IPS-20b (cell line): ENCODE results near the gene TXNDC16.

Source experiments
- H3K27ac ChIP-seq: one replicate; pipeline ENCODE4 v1.5.1; 2013; ENCODE audit warnings: low read length
- H3K27me3 ChIP-seq: 2 replicates; pipeline ENCODE4 v1.6.1; 2013; ENCODE audit warnings: mild to moderate bottlenecking, low read length, inconsistent platforms; ENCODE audit not compliant: insufficient read depth
- H3K36me3 ChIP-seq: 2 replicates; pipeline ENCODE4 v1.6.1; 2013; ENCODE audit warnings: low read depth, mild to moderate bottlenecking, inconsistent platforms, low read length, moderate library complexity; ENCODE audit not compliant: insufficient read depth
- H3K4me1 ChIP-seq: 2 replicates; pipeline ENCODE4 v1.6.1; 2013; ENCODE audit warnings: mild to moderate bottlenecking, control low read depth, inconsistent platforms, low read length, moderate library complexity; ENCODE audit not compliant: insufficient read depth
- H3K4me3 ChIP-seq: 2 replicates; pipeline ENCODE4 v1.5.1; 2013; ENCODE audit warnings: mild to moderate bottlenecking, low read length, inconsistent platforms
- H3K9ac ChIP-seq: 2 replicates; pipeline ENCODE4 v1.6.1; 2013; ENCODE audit warnings: low read depth, mild to moderate bottlenecking, inconsistent platforms, low read length, moderate library complexity
- H3K9me3 ChIP-seq: 2 replicates; pipeline ENCODE4 v1.6.1; 2013; ENCODE audit warnings: mild to moderate bottlenecking, low read depth, low read length, inconsistent platforms; ENCODE audit not compliant: insufficient read depth

The TXNDC16 gene

GRCh38 chr14:52536269-52536668 is 16.0 kb downstream of the TXNDC16 start:
- Histone ChIP-seq H3K36me3 (peaks cover 42% of the 10 kb centered on the region; the same call in 1 of the 2 replicates), H3K27me3 (no peaks in the 10 kb centered on the region), H3K4me1 (peaks cover 16% of the 10 kb centered on the region), H3K27ac (no peak overlapping the region), H3K9ac (no peak overlapping the region), H3K9me3 (no peaks in the 10 kb centered on the region), H3K4me3 (no peak overlapping the region)

- Histone ChIP-seq H3K36me3 (peaks cover 28% of the 10 kb centered on the region; the same call in 1 of the 2 replicates), H3K9ac (no peak overlapping the region), H3K9me3 (no peaks in the 10 kb centered on the region), H3K27me3 (no peaks in the 10 kb centered on the region), H3K4me1 (no peaks in the 10 kb centered on the region), H3K4me3 (no peak overlapping the region), H3K27ac (no peak overlapping the region)
Measured at GRCh38 chr14:52531481-52531880, 20.8 kb downstream of the TXNDC16 start.

DNA sequence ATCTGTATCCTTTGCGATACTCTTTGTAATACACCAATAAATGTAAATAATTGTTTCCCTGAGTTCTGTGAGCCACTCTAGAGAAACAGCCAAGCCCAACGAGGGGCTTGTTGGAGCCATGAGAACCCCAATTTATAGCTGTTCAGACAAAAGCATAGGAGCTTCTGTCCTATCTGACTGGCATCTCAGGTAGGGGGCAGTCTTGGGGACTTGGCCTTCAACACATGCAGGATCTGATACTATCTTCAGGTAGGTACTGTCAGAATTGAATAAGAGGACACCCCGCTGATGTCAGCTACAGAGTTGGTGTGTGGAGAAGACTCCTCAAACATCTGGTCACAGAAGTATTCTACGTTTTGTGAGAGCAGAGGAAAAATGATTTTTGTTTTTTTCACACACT is 25.3 kb downstream of the TXNDC16 start:
- Histone ChIP-seq H3K4me3 (no peak overlapping the region), H3K9me3 (no peaks in the 10 kb centered on the region), H3K36me3 (0 out of 2 replicates have a peak, but pooled peaks cover 4% of the 10 kb centered on the region), H3K27me3 (no peaks in the 10 kb centered on the region), H3K4me1 (no peaks in the 10 kb centered on the region), H3K27ac (no peak overlapping the region), H3K9ac (no peak overlapping the region)

GRCh38 chr14:52522581-52523345 is 29.5 kb downstream of the TXNDC16 start:
- Histone ChIP-seq H3K4me3 (no peak overlapping the region), H3K27me3 (no peaks in the 10 kb centered on the region), H3K9me3 (no peaks in the 10 kb centered on the region), H3K27ac (no peak overlapping the region), H3K36me3 (0 out of 2 replicates have a peak, but pooled peaks cover 4% of the 10 kb centered on the region), H3K4me1 (no peaks in the 10 kb centered on the region), H3K9ac (no peak overlapping the region)

- H3K27me3 ChIP-seq, result no peaks in the 10 kb centered on the region
- no peaks in the 10 kb centered on the region for H3K9me3 ChIP-seq
- H3K9ac ChIP-seq, result no peak overlapping the region
- no peak overlapping the region for H3K4me3 ChIP-seq
- H3K36me3 ChIP-seq, result 0 out of 2 replicates have a peak, but pooled peaks cover 4% of the 10 kb centered on the region
- H3K4me1 ChIP-seq, result no peaks in the 10 kb centered on the region
- H3K27ac ChIP-seq, result no peak overlapping the region
Measured at GRCh38 chr14:52522033-52522432, 30.3 kb downstream of the TXNDC16 start.

- Histone ChIP-seq H3K9me3 (no peaks in the 10 kb centered on the region), H3K27me3 (no peaks in the 10 kb centered on the region), H3K36me3 (no peaks in the 10 kb centered on the region), H3K4me1 (no peaks in the 10 kb centered on the region; the same call in 1 of the 2 replicates), H3K9ac (no peak overlapping the region), H3K27ac (no peak overlapping the region), H3K4me3 (no peak overlapping the region)
Measured at GRCh38 chr14:52514046-52514811, 38.1 kb downstream of the TXNDC16 start.

DNA sequence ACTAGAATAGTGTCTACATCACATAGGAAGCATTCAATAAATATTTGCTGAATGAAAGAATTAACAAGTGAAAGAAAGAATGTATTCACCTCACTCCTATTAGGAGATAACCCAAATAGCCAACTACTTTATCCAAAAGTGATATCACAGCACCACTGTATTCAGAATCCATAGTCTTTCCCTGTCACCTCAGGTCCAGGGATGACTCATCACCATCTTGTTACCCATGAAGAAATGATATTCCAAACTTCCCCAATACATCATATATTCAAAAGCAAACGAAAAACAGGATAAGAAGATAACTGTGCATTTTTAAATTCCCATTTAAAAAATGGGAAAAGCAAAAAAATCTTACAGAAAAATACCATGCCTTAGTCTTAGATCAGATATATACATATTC is 39.1 kb downstream of the TXNDC16 start:
- H3K4me3 ChIP-seq, result no peak overlapping the region
- no peaks in the 10 kb centered on the region for H3K27me3 ChIP-seq
- H3K4me1 ChIP-seq, result no peaks in the 10 kb centered on the region; the same call in 1 of the 2 replicates
- no peak overlapping the region for H3K9ac ChIP-seq
- no peak overlapping the region for H3K27ac ChIP-seq
- H3K9me3 ChIP-seq, result no peaks in the 10 kb centered on the region
- no peaks in the 10 kb centered on the region for H3K36me3 ChIP-seq

GRCh38 chr14:52494444-52494843 is 57.9 kb downstream of the TXNDC16 start:
- Histone ChIP-seq H3K4me1 (no peaks in the 10 kb centered on the region), H3K36me3 (no peaks in the 10 kb centered on the region), H3K9ac (no peak overlapping the region), H3K4me3 (no peak overlapping the region), H3K27me3 (no peaks in the 10 kb centered on the region), H3K27ac (no peak overlapping the region), H3K9me3 (peaks cover 6% of the 10 kb centered on the region; the same call in 1 of the 2 replicates)

GRCh38 chr14:52485350-52485960 is 66.8 kb downstream of the TXNDC16 start:
- H3K9me3 ChIP-seq, result no peaks in the 10 kb centered on the region
- H3K9ac ChIP-seq, result no peak overlapping the region
- H3K4me1 ChIP-seq, result no peaks in the 10 kb centered on the region

DNA sequence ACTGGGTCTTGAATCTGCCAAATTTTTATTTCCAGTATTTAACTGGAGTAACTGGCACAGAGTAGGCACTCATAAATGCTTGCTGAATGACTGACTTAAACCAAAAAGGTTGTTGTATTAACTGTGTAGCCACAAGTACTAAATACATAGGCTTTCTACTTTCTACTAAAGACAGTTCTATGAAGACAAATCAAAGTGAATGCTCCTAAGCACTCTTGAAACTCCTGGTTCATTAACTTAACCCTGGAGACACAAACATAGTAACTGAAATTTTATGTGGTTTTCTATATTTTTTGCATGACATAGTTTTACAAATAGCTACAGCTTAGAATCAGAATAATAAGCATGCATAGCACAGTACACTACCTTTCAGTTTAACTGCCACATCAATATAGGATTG is 70.4 kb downstream of the TXNDC16 start:
- no peak overlapping the region for H3K4me3 ChIP-seq
- H3K36me3 ChIP-seq, result no peaks in the 10 kb centered on the region
- no peaks in the 10 kb centered on the region for H3K9me3 ChIP-seq
- no peaks in the 10 kb centered on the region for H3K4me1 ChIP-seq
- no peaks in the 10 kb centered on the region for H3K27me3 ChIP-seq
- no peak overlapping the region for H3K9ac ChIP-seq
- no peak overlapping the region for H3K27ac ChIP-seq

More at GRCh38 chr14:52485350-52485960, 66.8 kb downstream of the TXNDC16 start:
- H3K27me3 ChIP-seq, result no peaks in the 10 kb centered on the region
- no peaks in the 10 kb centered on the region for H3K36me3 ChIP-seq
- no peak overlapping the region for H3K27ac ChIP-seq
- H3K4me3 ChIP-seq, result no peak overlapping the region

- peaks cover 5% of the 10 kb centered on the region; the same call in 1 of the 2 replicates for H3K4me1 ChIP-seq
- H3K27me3 ChIP-seq, result no peaks in the 10 kb centered on the region
- no peak overlapping the region for H3K9ac ChIP-seq
- H3K36me3 ChIP-seq, result no peaks in the 10 kb centered on the region
- no peak overlapping the region for H3K4me3 ChIP-seq
- H3K27ac ChIP-seq, result no peak overlapping the region
- H3K9me3 ChIP-seq, result no peaks in the 10 kb centered on the region
Measured at GRCh38 chr14:52473557-52473956, 78.7 kb downstream of the TXNDC16 start.
